Endothelial cell of umbilical vein (primary cell): ENCODE results near the gene ADRM1.

Source experiments
- CTCF ChIP-seq, 2 donors: IDR thresholded peaks; 1 replicate in 1 of 2; 2 replicates in 1 of 2; pipeline ENCODE4 v1.5.1; 2011; ENCODE audit warnings: low read length in 2 of 2, mild to moderate bottlenecking in 2 of 2, moderate library complexity in 2 of 2, control low read depth in 1 of 2, inconsistent platforms in 1 of 2, low read depth in 1 of 2; ENCODE audit not compliant: insufficient read depth in 1 of 2; ENCODE audit errors: extremely low read depth in 1 of 2
- EZH2 ChIP-seq: IDR thresholded peaks from 2 replicates; pipeline ENCODE4 v1.6.1; 2012; ENCODE audit warnings: borderline replicate concordance, low read depth, mild to moderate bottlenecking, moderate library complexity, low read length, inconsistent platforms; ENCODE audit not compliant: severe bottlenecking
- FOS ChIP-seq: IDR thresholded peaks from 2 replicates; pipeline ENCODE4 v1.6.1; 2011; ENCODE audit warnings: mild to moderate bottlenecking, low read length, moderate library complexity, borderline replicate concordance; ENCODE audit not compliant: insufficient read depth
- JUN ChIP-seq: IDR thresholded peaks from 2 replicates; pipeline ENCODE4 v1.6.1; 2011; ENCODE audit warnings: borderline replicate concordance, low read depth; ENCODE audit not compliant: insufficient read length, insufficient read depth
- MAX ChIP-seq: IDR thresholded peaks from 2 replicates; pipeline ENCODE4 v1.6.1; 2011; ENCODE audit not compliant: insufficient read depth, insufficient read length
- MYC ChIP-seq: IDR thresholded peaks from one replicate; pipeline ENCODE4 v1.6.1; 2011; ENCODE audit warnings: mild to moderate bottlenecking, low read depth, low read length
- POLR2A ChIP-seq: IDR thresholded peaks from 2 replicates; pipeline ENCODE4 v1.6.1; 2012; ENCODE audit warnings: low read depth, mild to moderate bottlenecking, control low read depth, low read length
- POLR2AphosphoS5 ChIP-seq: IDR thresholded peaks from 2 replicates; pipeline ENCODE4 v1.6.1; 2012; ENCODE audit warnings: low read depth, mild to moderate bottlenecking, control low read depth, low read length, moderate library complexity; ENCODE audit not compliant: insufficient read depth

- TF ChIP-seq POLR2AphosphoS5 = no peak
- no peak for TF ChIP-seq POLR2A
- TF ChIP-seq CTCF (IDR thresholded peaks at IDR 0.05; ENCODE audit: extremely low read depth in 1 of 2, insufficient read depth in 1 of 2, low read depth in 1 of 2, low read length in 2 of 2) = no peak
- no peak for TF ChIP-seq MAX
- TF ChIP-seq EZH2 = no peak
- no peak for TF ChIP-seq FOS
- TF ChIP-seq MYC = no peak
- no peak for TF ChIP-seq JUN
Observed at GRCh38 chr20:62311150-62311549, 8.4 kb downstream of the ADRM1 start.
